TTC549 (cell line): ENCODE results near the gene SLC2A8.

Source experiments
- FAIRE-seq: peaks from 2 replicates; lab custom pipeline; 2012; peaks lifted over from hg19 to GRCh38; lab: Jason Lieb, UNC

Gene SLC2A8

GRCh38 chr9:127437497-127438264 lies 40.7 kb downstream of the SLC2A8 start:
- FAIRE-seq, result no peak

DNA sequence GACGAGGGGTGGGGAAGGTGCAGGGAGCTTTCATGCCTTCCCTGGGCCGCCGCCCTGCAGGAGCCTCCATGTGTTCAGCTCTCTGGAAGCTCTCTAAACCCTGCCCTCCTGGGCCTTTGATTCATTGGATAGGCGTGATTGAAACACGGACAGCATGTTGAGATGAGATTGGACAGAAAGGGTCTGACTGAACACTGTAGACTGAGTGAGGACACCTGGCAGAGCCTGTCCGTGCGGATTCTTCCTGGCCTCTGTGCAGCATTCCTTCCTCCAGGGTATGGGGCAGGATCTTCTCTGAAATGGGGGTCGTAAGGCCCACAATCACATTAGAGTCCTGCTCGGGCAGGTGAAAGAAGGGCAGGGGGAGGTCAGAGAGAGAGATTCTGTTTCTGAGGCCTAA lies 41.4 kb downstream of the SLC2A8 start:
- FAIRE-seq, result no peak

DNA sequence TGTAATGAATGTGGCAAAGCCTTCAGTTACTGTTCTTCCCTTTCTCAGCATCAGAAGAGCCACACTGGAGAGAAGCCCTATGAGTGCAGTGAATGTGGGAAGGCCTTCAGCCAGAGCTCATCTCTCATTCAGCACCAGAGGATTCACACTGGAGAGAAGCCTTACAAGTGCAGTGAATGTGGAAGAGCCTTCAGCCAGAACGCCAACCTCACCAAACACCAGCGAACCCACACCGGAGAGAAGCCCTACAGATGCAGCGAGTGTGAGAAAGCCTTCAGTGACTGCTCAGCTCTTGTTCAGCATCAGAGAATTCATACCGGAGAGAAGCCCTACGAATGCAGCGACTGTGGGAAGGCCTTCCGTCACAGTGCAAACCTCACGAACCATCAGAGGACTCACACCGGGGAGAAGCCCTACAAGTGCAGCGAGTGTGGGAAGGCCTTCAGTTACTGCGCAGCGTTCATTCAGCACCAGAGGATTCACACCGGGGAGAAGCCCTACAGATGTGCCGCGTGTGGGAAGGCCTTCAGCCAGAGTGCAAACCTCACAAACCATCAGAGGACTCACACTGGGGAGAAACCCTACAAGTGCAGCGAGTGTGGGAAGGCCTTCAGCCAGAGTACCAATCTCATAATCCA lies 47.4 kb downstream of the SLC2A8 start:
- no peak for FAIRE-seq

DNA sequence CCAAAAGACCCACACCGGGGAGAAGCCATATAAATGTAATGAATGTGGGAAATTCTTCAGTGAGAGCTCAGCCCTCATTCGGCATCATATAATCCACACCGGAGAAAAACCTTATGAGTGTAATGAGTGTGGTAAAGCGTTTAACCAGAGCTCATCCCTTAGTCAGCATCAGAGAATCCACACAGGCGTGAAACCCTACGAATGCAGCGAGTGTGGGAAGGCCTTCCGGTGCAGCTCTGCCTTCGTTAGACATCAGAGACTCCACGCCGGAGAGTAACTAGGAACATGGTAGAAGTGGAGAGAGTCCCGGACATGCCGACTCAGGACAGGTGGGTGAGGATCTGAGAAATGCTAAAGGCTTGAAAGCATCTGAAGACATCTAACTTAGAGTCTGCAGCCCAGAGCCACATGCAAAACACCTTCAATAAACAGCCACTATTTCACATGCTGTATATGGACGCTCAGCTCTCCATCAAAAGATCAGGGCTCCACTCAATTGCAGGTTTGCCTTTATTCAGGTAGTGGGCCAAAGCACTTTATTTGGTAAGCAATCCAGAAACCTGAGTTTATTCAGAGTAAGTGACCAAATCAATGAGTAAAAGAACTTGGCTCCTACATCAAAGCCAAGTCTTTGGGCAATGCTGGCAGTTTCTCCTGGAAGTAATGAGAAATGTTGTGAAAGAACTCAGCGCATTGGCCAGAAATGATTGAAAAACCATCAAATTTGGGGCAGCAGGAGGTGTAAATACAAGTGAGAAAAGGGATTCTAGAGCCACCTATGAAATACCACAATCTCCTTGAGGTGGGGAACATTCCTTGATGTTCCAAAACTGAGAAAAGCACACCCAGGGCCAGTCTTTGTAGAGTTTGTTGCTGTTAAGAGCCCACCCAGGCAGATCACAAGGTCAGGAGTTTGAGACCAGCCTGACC lies 48.2 kb downstream of the SLC2A8 start:
- no peak for FAIRE-seq

GRCh38 chr9:127445851-127446712 lies 49.1 kb downstream of the SLC2A8 start:
- no peak for FAIRE-seq

DNA sequence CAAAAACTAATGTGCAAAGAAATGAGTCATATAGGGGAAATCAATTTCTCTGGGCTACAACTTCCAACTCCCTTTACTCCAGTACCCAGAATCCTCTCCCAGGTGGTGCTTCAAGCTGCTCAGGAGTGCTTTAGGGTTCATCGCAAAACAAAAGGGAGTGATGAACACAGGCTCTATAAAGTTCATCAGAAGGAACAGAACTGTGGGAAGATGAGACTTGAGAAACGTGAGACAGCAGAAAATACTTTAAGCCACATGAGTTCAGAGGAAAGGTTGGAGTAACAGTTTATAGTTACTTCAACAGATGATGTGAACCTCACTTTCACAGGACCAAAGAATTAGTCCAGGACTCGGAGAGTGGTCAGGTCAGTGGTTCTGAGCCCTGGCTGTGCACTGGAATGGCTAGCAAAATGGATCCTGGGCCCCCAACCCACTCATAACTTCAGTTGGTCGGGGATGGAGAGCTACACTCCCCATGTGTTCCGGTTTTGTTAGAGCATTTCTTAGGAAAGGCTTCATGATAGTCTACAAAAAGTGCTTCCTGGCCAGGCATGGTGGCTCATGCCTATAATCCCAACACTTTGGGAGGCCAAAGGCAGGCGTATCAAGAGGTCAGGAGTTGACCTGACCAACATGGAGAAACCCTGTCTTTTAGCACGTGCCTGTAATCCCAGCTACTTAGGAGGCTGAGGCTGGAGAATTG lies 49.9 kb downstream of the SLC2A8 start:
- no peak for FAIRE-seq

GRCh38 chr9:127447416-127448111 lies 50.6 kb downstream of the SLC2A8 start:
- no peak for FAIRE-seq

DNA sequence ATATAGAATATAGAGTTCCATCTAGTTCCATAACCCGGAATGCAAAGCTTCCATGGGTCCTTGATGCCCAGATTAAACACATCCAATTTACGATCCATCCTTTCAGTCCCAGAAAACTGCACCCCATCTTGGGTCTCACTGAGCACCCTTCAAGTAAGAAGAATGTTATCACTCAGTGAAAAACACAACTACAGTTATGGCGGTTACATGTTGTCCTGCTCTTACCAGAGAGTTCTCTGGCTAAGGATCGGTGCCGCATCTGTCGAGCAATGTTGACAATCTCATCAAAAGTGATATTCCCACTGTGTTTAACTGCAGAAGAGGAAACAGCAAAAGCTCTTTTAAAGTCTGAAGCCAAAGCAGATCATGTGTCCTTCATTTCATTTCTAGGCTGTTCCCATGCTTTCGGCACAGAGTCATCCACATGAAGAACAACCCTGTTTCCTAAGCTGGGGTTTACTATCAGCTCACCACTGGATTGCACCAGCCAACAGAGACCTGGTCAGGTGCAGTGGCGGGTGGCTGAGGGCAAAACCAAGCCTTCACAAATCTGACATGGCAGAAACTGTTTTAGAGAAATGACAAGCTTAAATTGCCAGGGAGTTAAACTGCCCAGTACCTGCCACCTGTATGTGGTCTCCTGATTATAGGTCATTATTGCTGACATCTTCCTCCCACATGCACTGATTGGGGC lies 51.3 kb downstream of the SLC2A8 start:
- FAIRE-seq, result no peak

DNA sequence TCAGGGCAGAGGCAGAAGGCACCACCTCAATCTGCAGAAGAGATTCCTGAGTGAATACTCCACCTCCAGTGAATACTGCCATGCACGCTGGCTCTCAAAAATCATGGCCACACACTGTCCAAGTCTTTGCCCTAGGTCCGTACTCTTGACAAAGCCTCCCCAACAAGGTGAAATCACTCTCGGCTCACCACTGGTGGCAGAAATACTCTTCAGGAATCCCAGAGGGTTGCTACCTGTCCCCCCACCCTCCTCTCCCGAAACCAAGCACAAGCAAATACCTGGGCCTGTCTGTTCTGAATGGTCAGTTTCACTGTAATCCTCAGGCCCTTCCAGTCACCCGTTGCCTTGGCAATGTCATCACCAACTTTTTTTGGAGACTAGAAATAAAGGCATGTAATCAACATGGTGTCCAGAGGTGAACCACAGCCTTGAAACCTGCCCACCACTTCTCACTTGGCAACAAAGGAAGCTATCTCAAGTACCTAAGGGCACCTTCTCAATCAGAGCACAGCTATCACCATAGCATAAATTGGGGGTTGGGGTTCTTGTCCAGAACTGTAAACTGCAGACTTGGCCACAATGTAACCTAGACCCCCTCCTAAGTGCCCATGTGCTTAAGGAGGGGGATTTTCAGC lies 52.5 kb downstream of the SLC2A8 start:
- FAIRE-seq, result no peak

DNA sequence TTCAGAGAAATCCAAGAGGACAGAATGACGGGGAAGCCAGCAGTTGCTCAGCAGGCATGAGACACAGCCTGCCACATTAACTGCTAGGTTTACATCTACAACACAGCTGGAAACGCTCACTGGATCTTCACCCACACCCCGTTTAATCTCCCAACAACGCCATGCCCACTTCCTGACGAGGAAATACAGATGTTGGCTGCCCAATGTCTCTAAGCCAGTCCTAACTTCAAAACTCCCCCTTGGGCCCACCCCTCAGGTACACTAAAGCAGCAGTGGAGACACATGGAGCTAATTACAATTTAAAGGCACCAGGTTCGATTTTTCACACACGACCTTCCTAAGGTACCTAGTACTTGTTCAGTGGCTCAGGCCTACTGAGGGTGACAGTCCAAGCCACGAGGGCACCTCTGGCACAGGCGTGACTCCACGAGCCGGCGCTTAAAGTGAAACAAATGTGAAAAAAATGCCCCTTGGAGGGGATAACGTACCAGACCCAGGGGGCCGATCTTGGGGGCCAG lies 53.3 kb downstream of the SLC2A8 start:
- FAIRE-seq, result no peak

GRCh38 chr9:127450830-127451607 lies 54.0 kb downstream of the SLC2A8 start, which contains the start of the genes LRSAM1 and RPL12:
Gene LRSAM1, plus strand, starts transcription at chr9:127451510. Its CDS starts 3,018 bp downstream, at chr9:127454528.
Gene RPL12, minus strand, starts transcription at chr9:127451406. Its CDS starts 89 bp downstream, at chr9:127451317.
- no peak for FAIRE-seq

- FAIRE-seq, result no peak
Measured at GRCh38 chr9:127451608-127451857, 54.6 kb downstream of the SLC2A8 start.

- FAIRE-seq, result no peak
Measured at GRCh38 chr9:127451858-127452656, 55.1 kb downstream of the SLC2A8 start.

DNA sequence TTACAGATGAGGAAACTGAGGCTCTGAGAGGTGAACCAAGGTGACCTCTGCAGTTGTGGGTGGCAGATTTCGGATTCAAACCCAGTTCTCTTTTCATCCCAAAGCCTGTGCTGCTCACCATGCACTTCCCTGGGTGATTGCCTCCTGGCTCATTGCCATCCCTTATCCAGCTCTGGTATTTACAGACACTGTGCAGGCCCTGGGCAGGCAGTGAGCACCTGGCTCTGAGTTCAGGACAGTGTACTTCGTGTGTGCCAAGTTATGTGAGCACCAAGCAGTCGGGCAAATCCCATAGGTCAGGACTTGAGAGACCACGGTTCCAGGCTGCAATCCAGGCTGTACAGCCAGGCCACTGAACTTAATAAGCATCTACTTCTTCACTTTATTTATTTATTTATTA lies 55.7 kb downstream of the SLC2A8 start:
- FAIRE-seq, result no peak

- no peak for FAIRE-seq
Measured at GRCh38 chr9:127455324-127455992, 58.5 kb downstream of the SLC2A8 start.

DNA sequence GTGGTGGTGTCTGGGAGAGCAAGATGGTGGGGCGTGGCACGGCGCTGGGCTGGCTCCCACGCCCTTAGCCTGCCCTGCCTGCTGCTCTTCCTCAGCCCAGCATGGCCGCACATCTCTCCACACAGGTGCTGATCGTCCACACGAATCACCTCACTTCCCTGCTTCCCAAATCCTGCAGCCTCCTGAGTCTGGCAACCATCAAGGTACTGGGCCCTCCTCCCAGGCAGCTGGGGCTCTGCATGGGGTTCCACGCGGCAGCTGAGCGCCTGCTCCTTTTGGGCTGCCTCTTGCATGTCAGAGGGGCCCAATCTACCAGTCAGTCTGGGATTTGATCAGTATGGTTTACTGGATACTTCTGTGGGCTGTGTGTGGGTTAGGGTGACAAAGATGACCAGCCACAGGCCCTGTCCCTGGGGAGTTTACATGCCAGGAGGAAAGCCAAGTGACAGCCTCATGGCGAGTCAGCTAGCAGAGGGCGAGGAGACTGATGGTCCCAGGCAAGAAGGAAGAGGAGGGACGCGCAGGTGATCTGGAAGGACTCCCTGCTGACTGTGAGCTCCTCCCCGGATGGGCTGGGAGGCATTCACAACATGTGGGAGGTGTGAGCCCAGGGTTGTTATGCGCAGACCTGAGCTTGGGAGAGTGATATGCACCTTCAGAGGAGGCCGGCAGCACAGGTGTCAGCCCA lies 60.4 kb downstream of the SLC2A8 start:
- no peak for FAIRE-seq
